Suprapubic skin (tissue), 4 donors: ENCODE measurements around the gene DCLK3. TPM values are rescaled to one million over a fixed set of nuclear protein-coding genes. Genes with fewer than 3 reads are reported as not detected.

Experiments used
- DNase-seq, 2 donors: peaks; one replicate each; pipeline ENCODE4 v3.0.0-alpha.2; 2019; ENCODE audit warnings: low spot score in 2 of 2
- H3K27ac ChIP-seq: fragments of 200-600 bp; sonication (generic); one replicate; pipeline ENCODE4 v1.5.1; 2019
- H3K27me3 ChIP-seq: fragments of 200-600 bp; sonication (generic); one replicate; pipeline ENCODE4 v1.5.1; 2019
- H3K36me3 ChIP-seq: fragments of 200-600 bp; sonication (generic); one replicate; pipeline ENCODE4 v1.5.1; 2019
- H3K4me1 ChIP-seq: fragments of 200-600 bp; sonication (generic); one replicate; pipeline ENCODE4 v1.5.1; 2019
- H3K4me3 ChIP-seq: fragments of 200-600 bp; sonication (generic); one replicate; pipeline ENCODE4 v1.5.1; 2019; ENCODE audit warnings: mild to moderate bottlenecking
- H3K9me3 ChIP-seq: fragments of 200-600 bp; sonication (generic); one replicate; pipeline ENCODE4 v1.5.1; 2019
- CTCF ChIP-seq, 2 donors: fragments of 200-600 bp in 1 of 2; fragments of 450-650 bp in 1 of 2; sonication (generic) in 1 of 2; IDR thresholded peaks; one replicate each; pipeline ENCODE4 v1.5.1; 2016 to 2019; ENCODE audit warnings: antibody characterized with exemption in 2 of 2, mild to moderate bottlenecking in 1 of 2, moderate library complexity in 1 of 2
- EP300 ChIP-seq: sonication (generic); formaldehyde crosslinking; IDR thresholded peaks from one replicate; pipeline ENCODE4 v1.6.1; 2017; ENCODE audit warnings: antibody characterized with exemption
- POLR2A ChIP-seq, 2 donors: fragments of 450-650 bp; IDR thresholded peaks; one replicate each; pipeline ENCODE4 v1.6.1; 2017; ENCODE audit warnings: antibody characterized with exemption in 2 of 2, mild to moderate bottlenecking in 2 of 2, moderate library complexity in 2 of 2
- POLR2AphosphoS5 ChIP-seq, 3 donors: sonication (generic); formaldehyde crosslinking; IDR thresholded peaks; one replicate each; pipeline ENCODE4 v1.6.1; 2017; ENCODE audit warnings: antibody characterized with exemption in 3 of 3
- WGBS: methylation state at CpG from one replicate; pipeline ENCODE4 v1.1.5; 2018; 5-methylcytosine and 5-hydroxymethylcytosine counted together
- total RNA-seq, 4 donors: library from RNA; depleted of rRNA; stranded (reverse); fragments of >200 nt; gene quantifications; one replicate each; pipeline ENCODE4 v1.1.0, GENCODE V29; 2016

The DCLK3 gene
- total RNA-seq, 4 donors from 2014 or later = 0.08 to 0.64 (median 0.08) TPM; not detected in 1

DNA sequence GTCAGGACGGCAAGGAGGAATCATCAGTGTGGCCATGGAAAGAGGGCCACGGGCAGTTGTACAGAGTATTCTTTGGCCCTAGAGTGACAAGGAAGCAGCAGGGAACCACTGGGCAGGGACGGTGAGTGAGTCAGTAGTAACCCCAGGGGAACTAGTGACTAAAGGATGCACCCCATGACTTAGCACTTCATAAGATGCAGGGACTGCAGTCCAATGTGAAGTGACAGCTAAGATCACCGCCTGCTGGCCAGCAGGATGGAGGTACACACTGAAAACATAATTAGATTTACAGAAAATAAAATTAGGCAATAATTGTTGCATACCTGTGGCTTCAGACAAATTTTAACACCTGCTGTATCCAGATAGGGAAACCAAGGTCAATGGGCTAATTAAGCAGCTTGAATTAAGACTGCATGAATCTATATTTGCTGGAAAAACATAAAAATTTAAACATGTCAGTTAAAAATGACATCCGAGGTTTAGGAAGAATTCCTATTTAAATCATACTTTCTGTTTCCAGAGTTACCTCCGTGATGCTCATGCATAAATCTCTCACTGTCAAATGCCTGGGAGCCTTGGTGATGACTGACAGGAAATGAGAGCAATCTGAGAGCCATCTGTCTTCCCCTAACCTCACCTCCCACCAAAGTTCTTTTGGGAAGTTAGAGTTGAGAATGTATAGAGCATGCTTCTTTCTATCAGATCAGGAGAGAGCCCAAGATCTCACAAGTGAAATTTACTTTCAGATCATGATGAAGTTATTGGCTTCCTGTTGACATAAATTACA is 56.5 kb downstream of the DCLK3 start:
- Histone ChIP-seq H3K36me3 (no peaks in the 10 kb centered on the region), H3K4me1 (no peaks in the 10 kb centered on the region), H3K9me3 (no peaks in the 10 kb centered on the region), H3K27me3 (no peaks in the 10 kb centered on the region), H3K4me3 (no peak overlapping the region), H3K27ac (no peak overlapping the region)
- 45% methylated on average over 6 of the region's 6 CpGs for WGBS
- no peak for DNase-seq
- no peak for TF ChIP-seq EP300
- TF ChIP-seq POLR2AphosphoS5 (IDR thresholded peaks at IDR 0.05) = no peak
- no peak for TF ChIP-seq POLR2A (IDR thresholded peaks at IDR 0.05)
- TF ChIP-seq CTCF (IDR thresholded peaks at IDR 0.05) = no peak

GRCh38 chr3:36705015-36705414 is 59.3 kb downstream of the DCLK3 start:
- Histone ChIP-seq H3K36me3 (no peaks in the 10 kb centered on the region), H3K9me3 (no peaks in the 10 kb centered on the region), H3K27me3 (no peaks in the 10 kb centered on the region), H3K27ac (no peak overlapping the region), H3K4me1 (no peaks in the 10 kb centered on the region), H3K4me3 (no peak overlapping the region)
- DNase-seq = no peak
- no peak for TF ChIP-seq EP300
- no peak for TF ChIP-seq CTCF (IDR thresholded peaks at IDR 0.05)
- no peak for TF ChIP-seq POLR2AphosphoS5 (IDR thresholded peaks at IDR 0.05)
- TF ChIP-seq POLR2A (IDR thresholded peaks at IDR 0.05) = no peak
- WGBS = 67% methylated on average over 8 of the region's 8 CpGs

DNA sequence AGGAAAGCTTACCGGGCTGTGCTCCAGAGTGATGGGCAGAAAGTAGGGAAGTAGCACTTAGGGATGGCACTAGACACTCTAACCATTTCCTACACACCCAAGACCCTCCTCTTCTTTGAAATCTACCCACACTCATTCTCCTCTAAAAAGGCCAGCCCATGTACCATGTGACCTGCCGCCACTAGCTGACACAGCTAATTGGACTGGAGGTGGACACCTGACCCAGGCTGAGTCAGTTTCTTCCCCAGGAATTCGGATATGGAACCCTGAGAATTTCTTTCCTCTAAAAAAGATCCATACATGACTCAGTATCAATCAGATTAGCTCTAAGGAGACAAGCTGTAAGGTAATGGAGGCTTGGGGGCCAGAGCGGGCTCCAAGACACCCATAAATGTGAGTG is 60.1 kb downstream of the DCLK3 start:
- Histone ChIP-seq H3K27ac (no peak overlapping the region), H3K27me3 (no peaks in the 10 kb centered on the region), H3K36me3 (no peaks in the 10 kb centered on the region), H3K4me1 (no peaks in the 10 kb centered on the region), H3K4me3 (no peak overlapping the region), H3K9me3 (no peaks in the 10 kb centered on the region)
- TF ChIP-seq POLR2A (IDR thresholded peaks at IDR 0.05) = no peak
- TF ChIP-seq POLR2AphosphoS5 (IDR thresholded peaks at IDR 0.05) = no peak
- TF ChIP-seq EP300 = no peak
- no peak for TF ChIP-seq CTCF (IDR thresholded peaks at IDR 0.05)
- no peak for DNase-seq
- 84% methylated on average over 4 of the region's 4 CpGs for WGBS

DNA sequence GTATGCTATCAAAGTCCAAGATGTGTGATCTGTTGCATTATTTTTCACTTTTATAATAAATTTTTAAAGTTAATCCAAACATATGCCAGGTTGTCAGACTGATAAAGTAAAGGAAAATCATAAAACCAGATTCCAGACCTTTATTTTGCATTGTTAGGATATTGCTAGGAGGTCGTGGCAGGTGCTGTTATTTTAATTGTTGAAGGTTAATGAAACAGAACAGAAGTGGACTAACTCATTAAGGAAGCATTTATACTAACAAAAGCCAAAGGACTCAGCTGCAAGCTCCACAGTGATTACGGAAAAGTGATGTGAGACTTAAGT is 63.1 kb downstream of the DCLK3 start:
- Histone ChIP-seq H3K9me3 (no peaks in the 10 kb centered on the region), H3K4me1 (no peaks in the 10 kb centered on the region), H3K27me3 (no peaks in the 10 kb centered on the region), H3K27ac (no peak overlapping the region), H3K36me3 (no peaks in the 10 kb centered on the region), H3K4me3 (no peak overlapping the region)
- WGBS = 69% methylated on average over 2 of the region's 2 CpGs
- DNase-seq = no peak
- TF ChIP-seq CTCF (IDR thresholded peaks at IDR 0.05) (no peak), POLR2A (IDR thresholded peaks at IDR 0.05) (no peak), EP300 (no peak), POLR2AphosphoS5 (IDR thresholded peaks at IDR 0.05) (no peak)

- Histone ChIP-seq H3K36me3 (no peaks in the 10 kb centered on the region), H3K4me3 (no peak overlapping the region), H3K27ac (no peak overlapping the region), H3K9me3 (no peaks in the 10 kb centered on the region), H3K4me1 (no peaks in the 10 kb centered on the region), H3K27me3 (no peaks in the 10 kb centered on the region)
- TF ChIP-seq POLR2AphosphoS5 (IDR thresholded peaks at IDR 0.05) = no peak
- peak; percentile 31 to 58 for TF ChIP-seq CTCF (IDR thresholded peaks at IDR 0.05)
- no peak for TF ChIP-seq POLR2A (IDR thresholded peaks at IDR 0.05)
- 5% methylated on average over 3 of the region's 3 CpGs for WGBS
- DNase-seq = no peak
Observed at GRCh38 chr3:36700537-36701248, 63.7 kb downstream of the DCLK3 start.
